Measurements from ENCODE around the gene RALGPS2. TPM values are rescaled to one million over a fixed set of nuclear protein-coding genes. Genes with fewer than 3 reads are reported as not detected.

The RALGPS2 gene
- total RNA-seq, 2 experiments from 2014 or later, result 2.8 to 4.0 TPM

Small RNA genes within 50 kb of the gene (microRNA-seq; reads per million reads assigned to microRNA genes)
- gene MIR4424 (ENCODE audit: borderline microRNAs expressed, borderline replicate concordance), result not detected

Other genes with a start within 250 kb of the RALGPS2 start
- gene CLEC20A, start 228.3 kb upstream of the RALGPS2 start, total RNA-seq, result not detected
- gene TEX35, start 212.1 kb upstream of the RALGPS2 start, total RNA-seq, result not detected
- gene ANGPTL1, start 145.8 kb downstream of the RALGPS2 start, total RNA-seq, result not detected

All from activated naive CD4-positive, alpha-beta T cell treated with anti-CD3 and anti-CD28 coated beads for 36 hours (primary cell).